T-helper 2 cell treated with Interferon-gamma antibody and Interleukin-4, amounts not matched to agents 100 ng/mL and 5 ng/mL, for 36 hours (primary cell): ENCODE results near the gene KRTAP10-7. TPM values are rescaled to one million over a fixed set of nuclear protein-coding genes. Genes with fewer than 3 reads are reported as not detected.

Experiments
- total RNA-seq: library from RNA; stranded (reverse); gene quantifications from 2 replicates; pipeline ENCODE4 v1.2.3, GENCODE V29; 2022

KRTAP10-7 gene
- total RNA-seq, 1 donor from 2014 or later: not detected

Other genes with a start within 250 kb of the KRTAP10-7 start
- gene TRPM2, start 247.0 kb upstream of the KRTAP10-7 start, total RNA-seq: 17.8 and 20.6 TPM in 2 replicates
- gene LRRC3, start 145.1 kb upstream of the KRTAP10-7 start, total RNA-seq: 3.3 and 3.9 TPM in 2 replicates
- not detected in 2 replicates for gene KRTAP10-1, start 60.4 kb upstream of the KRTAP10-7 start, total RNA-seq
- gene KRTAP10-2, start 49.1 kb upstream of the KRTAP10-7 start, total RNA-seq: not detected in 2 replicates
- gene KRTAP10-3, start 41.8 kb upstream of the KRTAP10-7 start, total RNA-seq: not detected in 2 replicates
- gene KRTAP10-4, start 26.9 kb upstream of the KRTAP10-7 start, total RNA-seq: not detected in 2 replicates
- not detected in 2 replicates for gene KRTAP10-5, start 20.0 kb upstream of the KRTAP10-7 start, total RNA-seq
- gene KRTAP10-6, start 8.1 kb upstream of the KRTAP10-7 start, total RNA-seq: not detected in 2 replicates
- not detected in 2 replicates for gene KRTAP10-8, start 11.5 kb downstream of the KRTAP10-7 start, total RNA-seq
- gene KRTAP10-9, start 26.5 kb downstream of the KRTAP10-7 start, total RNA-seq: not detected in 2 replicates
- not detected in 2 replicates for gene KRTAP10-10, start 36.8 kb downstream of the KRTAP10-7 start, total RNA-seq
- gene KRTAP10-11, start 45.8 kb downstream of the KRTAP10-7 start, total RNA-seq: not detected in 2 replicates
- gene KRTAP12-4, start 54.1 kb downstream of the KRTAP10-7 start, total RNA-seq: not detected in 2 replicates
- gene KRTAP12-3, start 57.3 kb downstream of the KRTAP10-7 start, total RNA-seq: not detected in 2 replicates
- not detected in 2 replicates for gene KRTAP12-2, start 66.3 kb downstream of the KRTAP10-7 start, total RNA-seq
- gene KRTAP12-1, start 81.6 kb downstream of the KRTAP10-7 start, total RNA-seq: not detected in 2 replicates
- gene KRTAP10-12, start 96.6 kb downstream of the KRTAP10-7 start, total RNA-seq: not detected in 2 replicates
- gene TSPEAR, start 111.0 kb downstream of the KRTAP10-7 start, total RNA-seq: not detected in 2 replicates
- 97.9 and 106 TPM in 2 replicates for gene UBE2G2, start 201.2 kb downstream of the KRTAP10-7 start, total RNA-seq
- gene SUMO3, start 217.5 kb downstream of the KRTAP10-7 start, total RNA-seq: 98.1 and 103 TPM in 2 replicates